ENCODE data around the gene MEGF11.

DNA sequence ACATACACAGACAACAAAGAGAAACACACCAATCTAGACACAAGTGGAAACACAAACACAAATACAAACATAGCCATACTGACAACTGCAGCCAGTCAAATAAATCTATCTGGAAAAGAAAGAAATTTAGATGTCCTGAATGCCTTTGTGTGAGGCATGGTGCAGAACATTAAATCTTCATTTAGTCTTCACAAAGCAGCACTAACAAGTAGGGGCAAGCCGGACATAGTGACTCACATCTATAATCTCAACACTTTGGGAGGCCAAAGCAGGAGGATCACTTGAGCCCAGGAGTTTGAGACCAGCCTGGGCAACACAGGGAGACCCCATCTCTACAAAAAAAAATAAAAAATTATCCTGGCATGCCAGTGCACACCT lies 11.7 kb downstream of the MEGF11 start:
- TF ChIP-seq, protein P1, sequence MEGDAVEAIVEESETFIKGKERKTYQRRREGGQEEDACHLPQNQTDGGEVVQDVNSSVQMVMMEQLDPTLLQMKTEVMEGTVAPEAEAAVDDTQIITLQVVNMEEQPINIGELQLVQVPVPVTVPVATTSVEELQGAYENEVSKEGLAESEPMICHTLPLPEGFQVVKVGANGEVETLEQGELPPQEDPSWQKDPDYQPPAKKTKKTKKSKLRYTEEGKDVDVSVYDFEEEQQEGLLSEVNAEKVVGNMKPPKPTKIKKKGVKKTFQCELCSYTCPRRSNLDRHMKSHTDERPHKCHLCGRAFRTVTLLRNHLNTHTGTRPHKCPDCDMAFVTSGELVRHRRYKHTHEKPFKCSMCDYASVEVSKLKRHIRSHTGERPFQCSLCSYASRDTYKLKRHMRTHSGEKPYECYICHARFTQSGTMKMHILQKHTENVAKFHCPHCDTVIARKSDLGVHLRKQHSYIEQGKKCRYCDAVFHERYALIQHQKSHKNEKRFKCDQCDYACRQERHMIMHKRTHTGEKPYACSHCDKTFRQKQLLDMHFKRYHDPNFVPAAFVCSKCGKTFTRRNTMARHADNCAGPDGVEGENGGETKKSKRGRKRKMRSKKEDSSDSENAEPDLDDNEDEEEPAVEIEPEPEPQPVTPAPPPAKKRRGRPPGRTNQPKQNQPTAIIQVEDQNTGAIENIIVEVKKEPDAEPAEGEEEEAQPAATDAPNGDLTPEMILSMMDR (conservative IDR thresholded peaks at IDR 0.05): no peak
- TF ChIP-seq EZH2 (IDR thresholded peaks at IDR 0.05; ENCODE audit: low read depth): no peak
